H9 (cell line): ENCODE measurements around the gene CEP128. TPM values are rescaled to one million over a fixed set of nuclear protein-coding genes. Genes with fewer than 3 reads are reported as not detected.

Source experiments
- DNase-seq: peaks from one replicate; pipeline ENCODE4 v3.0.0-alpha.2; 2017
- H2AFZ ChIP-seq: one replicate; pipeline ENCODE4 v1.6.1; 2013; ENCODE audit warnings: mild to moderate bottlenecking, low read length, control low read depth, moderate library complexity
- H2AK5ac ChIP-seq: 2 replicates; pipeline ENCODE4 v1.6.1; 2013; ENCODE audit warnings: low read length, control low read depth, mixed read lengths; ENCODE audit not compliant: insufficient read length
- H2BK120ac ChIP-seq: one replicate; pipeline ENCODE4 v1.6.1; 2013; ENCODE audit warnings: low read depth, mild to moderate bottlenecking, low read length, control low read depth, inconsistent platforms; ENCODE audit not compliant: poor library complexity, severe bottlenecking
- H2BK12ac ChIP-seq: 2 replicates; pipeline ENCODE4 v1.6.1; 2013; ENCODE audit warnings: low read length, control low read depth, mixed read lengths, low read depth; ENCODE audit not compliant: insufficient read length
- H2BK15ac ChIP-seq: 2 replicates; pipeline ENCODE4 v1.6.1; 2013; ENCODE audit warnings: low read depth, low read length, control low read depth
- H2BK20ac ChIP-seq: one replicate; pipeline ENCODE4 v1.6.1; 2013; ENCODE audit warnings: low read depth, mild to moderate bottlenecking, low read length, control low read depth, inconsistent platforms; ENCODE audit not compliant: poor library complexity, severe bottlenecking
- H2BK5ac ChIP-seq: 2 replicates; pipeline ENCODE4 v1.6.1; 2013; ENCODE audit warnings: low read length, control low read depth, mixed read lengths; ENCODE audit not compliant: insufficient read length
- H3K14ac ChIP-seq: 2 replicates; pipeline ENCODE4 v1.6.1; 2013; ENCODE audit warnings: low read length, control low read depth; ENCODE audit not compliant: insufficient read depth
- H3K18ac ChIP-seq: 2 replicates; pipeline ENCODE4 v1.6.1; 2013; ENCODE audit warnings: low read depth, mild to moderate bottlenecking, mixed read lengths, low read length, control low read depth; ENCODE audit not compliant: insufficient read length
- H3K23ac ChIP-seq: 2 replicates; pipeline ENCODE4 v1.6.1; 2013; ENCODE audit warnings: low read length, control low read depth, mixed read lengths, low read depth; ENCODE audit not compliant: insufficient read length
- H3K23me2 ChIP-seq: 2 replicates; pipeline ENCODE4 v1.6.1; 2013; ENCODE audit warnings: low read depth, mild to moderate bottlenecking, mixed read lengths, low read length, control low read depth; ENCODE audit not compliant: insufficient read length, poor library complexity, severe bottlenecking
- H3K27ac ChIP-seq: 2 replicates; pipeline ENCODE4 v1.5.1; 2013; ENCODE audit warnings: low read length, control low read depth, mixed read lengths, low read depth; ENCODE audit not compliant: insufficient read length
- H3K27me3 ChIP-seq: 2 replicates; pipeline ENCODE4 v1.6.1; 2013; ENCODE audit warnings: low read length, control low read depth, inconsistent platforms; ENCODE audit not compliant: insufficient read depth
- H3K4ac ChIP-seq: 2 replicates; pipeline ENCODE4 v1.6.1; 2013; ENCODE audit warnings: low read depth, mild to moderate bottlenecking, control low read depth, inconsistent platforms, low read length, moderate library complexity
- H3K4me1 ChIP-seq: 2 replicates; pipeline ENCODE4 v1.6.1; 2013; ENCODE audit warnings: low read length, control low read depth, inconsistent platforms; ENCODE audit not compliant: insufficient read depth
- H3K4me2 ChIP-seq: 2 replicates; pipeline ENCODE4 v1.6.1; 2013; ENCODE audit warnings: low read length, control low read depth, mixed read lengths; ENCODE audit not compliant: insufficient read length, insufficient read depth
- H3K56ac ChIP-seq: 2 replicates; pipeline ENCODE4 v1.6.1; 2013; ENCODE audit warnings: low read depth, mild to moderate bottlenecking, mixed read lengths, low read length, control low read depth; ENCODE audit not compliant: insufficient read length
- H3K79me1 ChIP-seq: 2 replicates; pipeline ENCODE4 v1.6.1; 2013; ENCODE audit warnings: low read depth, mild to moderate bottlenecking, moderate library complexity, low read length, control low read depth, inconsistent platforms; ENCODE audit not compliant: insufficient read depth, poor library complexity, severe bottlenecking
- H3K79me2 ChIP-seq: 2 replicates; pipeline ENCODE4 v1.6.1; 2013; ENCODE audit warnings: low read length, control low read depth, inconsistent platforms; ENCODE audit not compliant: insufficient read depth
- H3K9ac ChIP-seq: 2 replicates; pipeline ENCODE4 v1.6.1; 2013; ENCODE audit warnings: low read length, control low read depth, mixed read lengths; ENCODE audit not compliant: insufficient read length; ENCODE audit errors: extremely low read depth
- H3K9me3 ChIP-seq: one replicate; pipeline ENCODE4 v1.6.1; 2013; ENCODE audit warnings: low read depth, low read length, inconsistent platforms; ENCODE audit not compliant: control insufficient read depth
- H3T11ph ChIP-seq: one replicate; pipeline ENCODE4 v1.6.1; 2013; ENCODE audit warnings: mild to moderate bottlenecking, low read length, control low read depth, inconsistent platforms
- H4K20me1 ChIP-seq: one replicate; pipeline ENCODE4 v1.6.1; 2013; ENCODE audit not compliant: control insufficient read depth, insufficient read length, insufficient read depth
- H4K5ac ChIP-seq: 2 replicates; pipeline ENCODE4 v1.6.1; 2013; ENCODE audit warnings: low read depth, mild to moderate bottlenecking, mixed read lengths, low read length, control low read depth; ENCODE audit not compliant: insufficient read length
- H4K8ac ChIP-seq: replicated peaks from 2 replicates; pipeline ENCODE4 v1.6.1; 2013; ENCODE audit warnings: low read length, control low read depth, mixed read lengths, low read depth; ENCODE audit not compliant: insufficient read length
- H4K91ac ChIP-seq: 2 replicates; pipeline ENCODE4 v1.6.1; 2013; ENCODE audit warnings: low read depth, mild to moderate bottlenecking, moderate library complexity, mixed read lengths, low read length, control low read depth; ENCODE audit not compliant: insufficient read length
- H3K27ac Mint-ChIP-seq, 3 experiments: 2 replicates in 2 of 3; 3 replicates in 1 of 3; pipeline ENCODE4 v1.8.0; 2020 to 2021; ENCODE audit warnings: mixed read lengths in 3 of 3, mild to moderate bottlenecking in 1 of 3, moderate library complexity in 1 of 3
- H3K27me3 Mint-ChIP-seq: 2 replicates; pipeline ENCODE4 v1.8.0; 2021; ENCODE audit warnings: low read depth, mild to moderate bottlenecking, moderate library complexity, mixed read lengths
- H3K36me3 Mint-ChIP-seq, 3 experiments: 2 replicates in 2 of 3; 3 replicates in 1 of 3; pipeline ENCODE4 v1.8.0; 2020 to 2021; ENCODE audit warnings: low read depth in 3 of 3, mixed read lengths in 3 of 3; ENCODE audit not compliant: insufficient read depth in 1 of 3
- H3K4me1 Mint-ChIP-seq, 2 experiments: 2 replicates each; pipeline ENCODE4 v1.8.0; 2020; ENCODE audit warnings: mixed read lengths in 2 of 2
- H3K4me3 Mint-ChIP-seq, 2 experiments: 2 replicates in 1 of 2; 3 replicates in 1 of 2; pipeline ENCODE4 v1.8.0; 2020 to 2021; ENCODE audit warnings: mild to moderate bottlenecking in 2 of 2, mixed read lengths in 2 of 2, moderate library complexity in 1 of 2
- H3K9me3 Mint-ChIP-seq, 2 experiments: 2 replicates in 1 of 2; 3 replicates in 1 of 2; pipeline ENCODE4 v1.8.0; 2020; ENCODE audit warnings: mild to moderate bottlenecking in 2 of 2, mixed read lengths in 2 of 2, moderate library complexity in 1 of 2
- WGBS: extraction: QIAGEN DNeasy Blood & Tissue Kit; methylation state at CpG from one replicate; pipeline ENCODE4 v1.1.7; 2013; ENCODE audit warnings: missing lambda C conversion rate, low lambda C conversion rate, mixed read lengths; ENCODE audit not compliant: insufficient read length; ENCODE audit errors: extremely low coverage; 5-methylcytosine and 5-hydroxymethylcytosine counted together
- total RNA-seq: library from RNA; stranded (reverse); gene quantifications from 2 replicates; pipeline ENCODE4 v1.2.1, GENCODE V29; 2021
- TF ChIP-seq, protein P1 (sequence below): fragments of 200-600 bp; sonication (generic); conservative IDR thresholded peaks from 3 replicates; pipeline ENCODE4 v1.8.0; 2021; ENCODE audit warnings: antibody characterized with exemption, mild to moderate bottlenecking

The CEP128 gene
- total RNA-seq, 1 experiment from 2014 or later: 16.3 TPM

DNA sequence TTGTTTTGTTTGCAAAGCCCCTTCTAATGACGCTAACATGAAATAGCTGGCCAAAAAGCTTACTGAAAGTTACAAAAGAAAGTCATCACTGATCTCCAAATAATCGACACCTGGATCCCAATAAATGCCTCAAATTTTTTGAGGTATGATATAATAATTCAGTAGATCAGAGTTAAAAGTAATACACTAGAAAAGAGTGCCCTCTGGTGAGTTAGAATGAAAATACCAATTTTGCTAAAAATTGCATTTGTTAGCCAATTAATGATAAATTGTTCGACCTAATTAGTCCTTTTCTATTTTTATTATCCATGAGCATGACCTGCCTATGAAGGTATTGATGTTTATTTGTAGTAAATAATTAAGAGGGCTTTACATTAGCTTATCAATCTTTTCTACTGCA, 78.6 kb downstream of the CEP128 start:
- Histone ChIP-seq H3K27me3 (no peaks in the 10 kb centered on the region), H3K79me1 (no peaks in the 10 kb centered on the region), H3K23me2 (no peaks in the 10 kb centered on the region), H3K4ac (no peak overlapping the region), H2BK12ac (no peak overlapping the region), H2BK5ac (no peak overlapping the region), H3K27ac (no peak overlapping the region), H3K9me3 (no peaks in the 10 kb centered on the region), H3K14ac (no peak overlapping the region), H4K20me1 (no peaks in the 10 kb centered on the region), H3K56ac (no peak overlapping the region), H2AFZ (no peak overlapping the region), H3K4me1 (no peaks in the 10 kb centered on the region), H4K8ac (no peak overlapping the region), H2BK20ac (no peak overlapping the region), H3K4me2 (no peak overlapping the region), H4K91ac (no peak overlapping the region), H2BK120ac (no peak overlapping the region), H4K5ac (no peak overlapping the region), H3K9ac (no peak overlapping the region), H3K23ac (no peak overlapping the region), H3T11ph (no peak overlapping the region), H2BK15ac (no peak overlapping the region), H2AK5ac (no peak overlapping the region), H3K18ac (no peak overlapping the region), H3K79me2 (no peaks in the 10 kb centered on the region)
- DNase-seq: no peak
- no peak overlapping the region for H3K4me3 Mint-ChIP-seq
- TF ChIP-seq, protein P1, sequence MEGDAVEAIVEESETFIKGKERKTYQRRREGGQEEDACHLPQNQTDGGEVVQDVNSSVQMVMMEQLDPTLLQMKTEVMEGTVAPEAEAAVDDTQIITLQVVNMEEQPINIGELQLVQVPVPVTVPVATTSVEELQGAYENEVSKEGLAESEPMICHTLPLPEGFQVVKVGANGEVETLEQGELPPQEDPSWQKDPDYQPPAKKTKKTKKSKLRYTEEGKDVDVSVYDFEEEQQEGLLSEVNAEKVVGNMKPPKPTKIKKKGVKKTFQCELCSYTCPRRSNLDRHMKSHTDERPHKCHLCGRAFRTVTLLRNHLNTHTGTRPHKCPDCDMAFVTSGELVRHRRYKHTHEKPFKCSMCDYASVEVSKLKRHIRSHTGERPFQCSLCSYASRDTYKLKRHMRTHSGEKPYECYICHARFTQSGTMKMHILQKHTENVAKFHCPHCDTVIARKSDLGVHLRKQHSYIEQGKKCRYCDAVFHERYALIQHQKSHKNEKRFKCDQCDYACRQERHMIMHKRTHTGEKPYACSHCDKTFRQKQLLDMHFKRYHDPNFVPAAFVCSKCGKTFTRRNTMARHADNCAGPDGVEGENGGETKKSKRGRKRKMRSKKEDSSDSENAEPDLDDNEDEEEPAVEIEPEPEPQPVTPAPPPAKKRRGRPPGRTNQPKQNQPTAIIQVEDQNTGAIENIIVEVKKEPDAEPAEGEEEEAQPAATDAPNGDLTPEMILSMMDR: peak; percentile 26; the same call in 2 of the 3 replicates
- no peaks in the 10 kb centered on the region for H3K27me3 Mint-ChIP-seq
- H3K9me3 Mint-ChIP-seq: peaks cover 7% of the 10 kb centered on the region in 2 experiments; a peak in 4 of 5 replicates
- no peak overlapping the region for H3K27ac Mint-ChIP-seq
- no CpG with 5 or more reads among the region's 3 CpGs for WGBS
- peaks cover 6 to 10% (median 9%) of the 10 kb centered on the region in 3 experiments; a peak in 6 of 7 replicates for H3K36me3 Mint-ChIP-seq
- H3K4me1 Mint-ChIP-seq: no peaks in the 10 kb centered on the region
